K562 (cell line): ENCODE data around the gene SLC12A9.

Source experiments
- DNMT1 ChIP-seq: fragments of 450-650 bp; IDR thresholded peaks from 2 replicates; pipeline ENCODE4 v1.6.1; 2016; ENCODE audit warnings: antibody characterized with exemption, mild to moderate bottlenecking
- ELF4 ChIP-seq: fragments of 450-650 bp; formaldehyde crosslinking; IDR thresholded peaks from 2 replicates; pipeline ENCODE4 v1.4.0; 2022; ENCODE audit warnings: missing genetic modification characterization
- EZH2 ChIP-seq: IDR thresholded peaks from 2 replicates; pipeline ENCODE4 v1.6.1; 2012; ENCODE audit warnings: low read depth, mild to moderate bottlenecking, inconsistent platforms, low read length, borderline replicate concordance
- HDAC2 ChIP-seq: fragments of 450-650 bp; IDR thresholded peaks from 2 replicates; pipeline ENCODE4 v1.6.1; 2016; ENCODE audit warnings: mild to moderate bottlenecking
- NKRF ChIP-seq: fragments of 450-650 bp; IDR thresholded peaks from 2 replicates; pipeline ENCODE4 v1.6.1; 2016; ENCODE audit warnings: borderline replicate concordance
- RCOR1 ChIP-seq, 2 experiments: IDR thresholded peaks; 2 replicates each; pipeline ENCODE4 v1.6.1; 2012; ENCODE audit warnings: low read depth in 2 of 2, low read length in 2 of 2, borderline replicate concordance in 1 of 2, improper control_type of control experiment in 1 of 2
- ZNF766 ChIP-seq: fragments of 200-800 bp; sonication (Bioruptor generic); conservative IDR thresholded peaks from 2 replicates; pipeline ENCODE4 v1.6.1; 2016; ENCODE audit warnings: missing genetic modification characterization, missing compliant biosample characterization

- TF ChIP-seq HDAC2 (no peak), NKRF (no peak), RCOR1 (IDR thresholded peaks at IDR 0.05; ENCODE audit: borderline replicate concordance in 1 of 2, low read depth in 2 of 2, low read length in 2 of 2) (no peak), EZH2 (no peak), ZNF766 (no peak), ELF4 (CRISPR knock-in tag) (no peak), DNMT1 (no peak)
Observed at GRCh38 chr7:100880645-100881044, 28.1 kb downstream of the SLC12A9 start.
